Activated T-cell treated with anti-CD3 and anti-CD28 coated beads for 48 hours (primary cell): ENCODE results near the gene PNPLA2.

Experiments used
- DNase-seq: peaks from one replicate; pipeline ENCODE4 v3.0.0-alpha.2; 2020; ENCODE audit warnings: low read depth

The PNPLA2 gene

GRCh38 chr11:798093-798713 is 20.5 kb upstream of the PNPLA2 start, which contains the start of gene SLC25A22:
Gene SLC25A22, minus strand, starts transcription at chr11:798281. Its CDS starts 3,275 bp downstream, at chr11:795006.
- peak; percentile 87 for DNase-seq

- DNase-seq: no peak
Measured at GRCh38 chr11:799641-800316, 18.9 kb upstream of the PNPLA2 start.

GRCh38 chr11:800473-800872 is 18.2 kb upstream of the PNPLA2 start:
- no peak for DNase-seq

- no peak for DNase-seq
Measured at GRCh38 chr11:801097-801780, 17.5 kb upstream of the PNPLA2 start.

- no peak for DNase-seq
Measured at GRCh38 chr11:802018-802617, 16.6 kb upstream of the PNPLA2 start.

- no peak for DNase-seq
Measured at GRCh38 chr11:802693-803466, 15.8 kb upstream of the PNPLA2 start.

- DNase-seq: no peak
Measured at GRCh38 chr11:803467-803742, 15.3 kb upstream of the PNPLA2 start.

GRCh38 chr11:803770-804598 is 14.7 kb upstream of the PNPLA2 start:
- DNase-seq: no peak

GRCh38 chr11:804599-804964 is 14.1 kb upstream of the PNPLA2 start:
- DNase-seq: no peak

GRCh38 chr11:808427-809286 is 10.1 kb upstream of the PNPLA2 start:
- DNase-seq: no peak

- peak; percentile 98 for DNase-seq
Measured at GRCh38 chr11:809287-810039, 9.3 kb upstream of the PNPLA2 start, which contains the start of gene RPLP2. Gene RPLP2, plus strand, starts transcription at chr11:809967. Its CDS starts 268 bp downstream, at chr11:810235.

- DNase-seq: no peak
Measured at GRCh38 chr11:810040-810567, 8.6 kb upstream of the PNPLA2 start.

- no peak for DNase-seq
Measured at GRCh38 chr11:811446-812245, 7.1 kb upstream of the PNPLA2 start.

GRCh38 chr11:812390-812789 is 6.3 kb upstream of the PNPLA2 start:
- no peak for DNase-seq

GRCh38 chr11:813072-813455 is 5.7 kb upstream of the PNPLA2 start:
- DNase-seq: no peak

- DNase-seq: no peak
Measured at GRCh38 chr11:813456-814096, 5.1 kb upstream of the PNPLA2 start.

GRCh38 chr11:815675-816432 is 2.9 kb upstream of the PNPLA2 start:
- no peak for DNase-seq
